NCI-H146 treated with DMSO at 0.1 percent for 48 hours (cell line): ENCODE measurements around the gene CANT1.

ENCODE experiments used
- DNase-seq: peaks from one replicate; lab custom pipeline; 2025; ENCODE audit not compliant: unreplicated experiment; lab: John Stamatoyannopoulos, UW

The CANT1 gene

GRCh38 chr17:79009397-79010303, at the start of gene CANT1:
CANT1 (minus strand) TSS chr17:79009764; CDS start chr17:78997622, 12,142 bp downstream.
- DNase-seq, result peak; percentile 59

GRCh38 chr17:79057737-79058385, 48.3 kb upstream of the CANT1 start:
- no peak for DNase-seq

- DNase-seq, result no peak
These were observed 45.6 kb upstream of the CANT1 start for GRCh38 chr17:79055197-79055596.

- DNase-seq, result no peak
These were observed 44.8 kb upstream of the CANT1 start for GRCh38 chr17:79054200-79054960.

- no peak for DNase-seq
These were observed 43.8 kb upstream of the CANT1 start for GRCh38 chr17:79053251-79053925.

- no peak for DNase-seq
These were observed 42.6 kb upstream of the CANT1 start for GRCh38 chr17:79052131-79052530.

- no peak for DNase-seq
These were observed 41.7 kb upstream of the CANT1 start for GRCh38 chr17:79051306-79051705.

GRCh38 chr17:79050551-79050950, 41.0 kb upstream of the CANT1 start:
- DNase-seq, result no peak

GRCh38 chr17:79049821-79050220, 40.3 kb upstream of the CANT1 start:
- DNase-seq, result no peak

- DNase-seq, result no peak
These were observed 39.5 kb upstream of the CANT1 start for GRCh38 chr17:79048826-79049755.

- no peak for DNase-seq
These were observed 38.6 kb upstream of the CANT1 start for GRCh38 chr17:79047923-79048825.

GRCh38 chr17:79047291-79047920, 37.8 kb upstream of the CANT1 start:
- no peak for DNase-seq

- DNase-seq, result no peak
These were observed 37.3 kb upstream of the CANT1 start for GRCh38 chr17:79046916-79047280.

GRCh38 chr17:79046197-79046915, 36.8 kb upstream of the CANT1 start:
- no peak for DNase-seq

- DNase-seq, result peak; percentile 41
These were observed 36.3 kb upstream of the CANT1 start for GRCh38 chr17:79045842-79046196.

GRCh38 chr17:79045001-79045729, 35.6 kb upstream of the CANT1 start:
- DNase-seq, result no peak

- no peak for DNase-seq
These were observed 34.9 kb upstream of the CANT1 start for GRCh38 chr17:79044462-79044861.
